Loucy (cell line): ENCODE measurements around the gene TAAR5.
"Not testable (repeated sequence)": the region's sequence is repeated elsewhere in the genome, so short reads cannot be mapped to it uniquely, and the experiment has no call there.

Source experiments
- EZH2phosphoT487 ChIP-seq: fragments of 200-600 bp; IDR thresholded peaks from 2 replicates; pipeline ENCODE4 v1.6.1; 2018; ENCODE audit warnings: antibody characterized with exemption, mild to moderate bottlenecking, moderate library complexity, borderline replicate concordance
- TF ChIP-seq, protein P1 (sequence below): fragments of 200-600 bp; sonication (generic); conservative IDR thresholded peaks from 2 replicates; pipeline ENCODE4 v1.5.1; 2014; ENCODE audit warnings: mild to moderate bottlenecking, antibody characterized with exemption, low read length

DNA sequence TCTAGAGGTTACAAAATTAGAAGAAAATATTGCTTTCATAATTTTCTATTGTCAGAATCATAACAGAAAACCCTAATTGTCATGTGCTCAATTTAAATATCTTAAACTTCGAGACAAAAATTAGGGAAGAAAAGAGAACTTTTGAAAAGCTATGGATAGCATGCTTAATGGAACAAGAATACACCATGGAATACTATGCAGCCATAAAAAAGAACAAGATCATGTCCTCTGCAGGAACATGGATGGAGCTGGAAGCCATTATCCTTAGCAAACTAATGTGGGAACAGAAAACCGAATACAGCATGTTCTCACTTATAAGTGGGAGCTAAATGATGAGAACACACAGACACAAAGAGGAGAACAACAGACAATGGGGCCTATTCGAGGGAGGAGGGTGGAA lies 29.5 kb downstream of the TAAR5 start:
- TF ChIP-seq, protein P1, sequence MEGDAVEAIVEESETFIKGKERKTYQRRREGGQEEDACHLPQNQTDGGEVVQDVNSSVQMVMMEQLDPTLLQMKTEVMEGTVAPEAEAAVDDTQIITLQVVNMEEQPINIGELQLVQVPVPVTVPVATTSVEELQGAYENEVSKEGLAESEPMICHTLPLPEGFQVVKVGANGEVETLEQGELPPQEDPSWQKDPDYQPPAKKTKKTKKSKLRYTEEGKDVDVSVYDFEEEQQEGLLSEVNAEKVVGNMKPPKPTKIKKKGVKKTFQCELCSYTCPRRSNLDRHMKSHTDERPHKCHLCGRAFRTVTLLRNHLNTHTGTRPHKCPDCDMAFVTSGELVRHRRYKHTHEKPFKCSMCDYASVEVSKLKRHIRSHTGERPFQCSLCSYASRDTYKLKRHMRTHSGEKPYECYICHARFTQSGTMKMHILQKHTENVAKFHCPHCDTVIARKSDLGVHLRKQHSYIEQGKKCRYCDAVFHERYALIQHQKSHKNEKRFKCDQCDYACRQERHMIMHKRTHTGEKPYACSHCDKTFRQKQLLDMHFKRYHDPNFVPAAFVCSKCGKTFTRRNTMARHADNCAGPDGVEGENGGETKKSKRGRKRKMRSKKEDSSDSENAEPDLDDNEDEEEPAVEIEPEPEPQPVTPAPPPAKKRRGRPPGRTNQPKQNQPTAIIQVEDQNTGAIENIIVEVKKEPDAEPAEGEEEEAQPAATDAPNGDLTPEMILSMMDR = not testable (repeated sequence)
- not testable (repeated sequence) for TF ChIP-seq EZH2phosphoT487
